ENCODE data around the gene FBP1. TPM values are rescaled to one million over a fixed set of nuclear protein-coding genes. Genes with fewer than 3 reads are reported as not detected.
"Not testable (repeated sequence)": the region's sequence is repeated elsewhere in the genome, so short reads cannot be mapped to it uniquely, and the experiment has no call there.

The FBP1 gene
- total RNA-seq, 2 experiments from 2014 or later = 2.1 to 2.7 TPM

GRCh38 chr9:94568250-94568889, 70.9 kb downstream of the FBP1 start:
- H3K27ac Mint-ChIP-seq = no peak overlapping the region
- DNase-seq (no peak), ATAC-seq (ENCODE audit: low read depth) (no peak)
- peaks cover 8% of the 10 kb centered on the region for H3K27me3 Mint-ChIP-seq
- POLR2A ChIA-PET = no interaction called here
- no peaks in the 10 kb centered on the region for H3K9me3 Mint-ChIP-seq
- no peak overlapping the region for H3K4me3 Mint-ChIP-seq
- H3K36me3 Mint-ChIP-seq = no peaks in the 10 kb centered on the region
- no peaks in the 10 kb centered on the region for H3K4me1 Mint-ChIP-seq

GRCh38 chr9:94567271-94567670, 72.0 kb downstream of the FBP1 start:
- ATAC-seq (ENCODE audit: low read depth) (no peak), DNase-seq (no peak)
- Mint-ChIP-seq H3K4me1 (no peaks in the 10 kb centered on the region), H3K9me3 (no peaks in the 10 kb centered on the region), H3K27me3 (peaks cover 6% of the 10 kb centered on the region), H3K27ac (no peak overlapping the region), H3K4me3 (no peak overlapping the region), H3K36me3 (no peaks in the 10 kb centered on the region)
- POLR2A ChIA-PET = no interaction called here

GRCh38 chr9:94566550-94566949, 72.8 kb downstream of the FBP1 start:
- Mint-ChIP-seq H3K27ac (no peak overlapping the region), H3K27me3 (peaks cover 3% of the 10 kb centered on the region), H3K9me3 (no peaks in the 10 kb centered on the region), H3K4me3 (no peak overlapping the region), H3K4me1 (no peaks in the 10 kb centered on the region), H3K36me3 (no peaks in the 10 kb centered on the region)
- ATAC-seq (ENCODE audit: low read depth) = no peak
- no peak for DNase-seq
- POLR2A ChIA-PET = no interaction called here

- POLR2A ChIA-PET; H3K36me3 Mint-ChIP-seq; H3K4me3 Mint-ChIP-seq; H3K27me3 Mint-ChIP-seq; H3K27ac Mint-ChIP-seq; H3K4me1 Mint-ChIP-seq; H3K9me3 Mint-ChIP-seq; ATAC-seq (ENCODE audit: low read depth); DNase-seq: not testable (repeated sequence)
Measured at GRCh38 chr9:94564279-94564678, 75.0 kb downstream of the FBP1 start.

- ATAC-seq (ENCODE audit: low read depth) (no peak), DNase-seq (no peak)
- Mint-ChIP-seq H3K36me3 (no peaks in the 10 kb centered on the region), H3K4me1 (no peaks in the 10 kb centered on the region), H3K27me3 (peaks cover 3% of the 10 kb centered on the region), H3K9me3 (no peaks in the 10 kb centered on the region), H3K27ac (no peak overlapping the region), H3K4me3 (no peak overlapping the region)
- POLR2A ChIA-PET = no interaction called here
Measured at GRCh38 chr9:94563548-94563947, 75.8 kb downstream of the FBP1 start.

GRCh38 chr9:94560237-94560636, 79.1 kb downstream of the FBP1 start:
- Mint-ChIP-seq H3K9me3 (no peaks in the 10 kb centered on the region), H3K27me3 (peaks cover 15% of the 10 kb centered on the region), H3K4me1 (no peaks in the 10 kb centered on the region), H3K36me3 (no peaks in the 10 kb centered on the region), H3K4me3 (no peak overlapping the region), H3K27ac (no peak overlapping the region)
- no peak for DNase-seq
- no peak for ATAC-seq (ENCODE audit: low read depth)
- POLR2A ChIA-PET = no interaction called here

- Mint-ChIP-seq H3K27me3 (peaks cover 12% of the 10 kb centered on the region), H3K4me3 (no peak overlapping the region), H3K36me3 (no peaks in the 10 kb centered on the region), H3K27ac (no peak overlapping the region), H3K4me1 (no peaks in the 10 kb centered on the region), H3K9me3 (no peaks in the 10 kb centered on the region)
- POLR2A ChIA-PET = no interaction called here
- DNase-seq = no peak
- no peak for ATAC-seq (ENCODE audit: low read depth)
Measured at GRCh38 chr9:94557376-94557775, 81.9 kb downstream of the FBP1 start.

GRCh38 chr9:94554439-94555331, 84.6 kb downstream of the FBP1 start, which contains the start of gene PCAT7:
TSS of gene PCAT7 (plus strand) at chr9:94555083.
- H3K27ac Mint-ChIP-seq = no peak within 1 kb of the TSS
- no peak within 1 kb of the TSS for H3K4me3 Mint-ChIP-seq
- no peak for DNase-seq
- H3K27me3 Mint-ChIP-seq = peaks cover 16% of the 10 kb centered on the region
- no peaks in the 10 kb centered on the region for H3K36me3 Mint-ChIP-seq
- peak; percentile 60 for ATAC-seq (ENCODE audit: low read depth)
- POLR2A ChIA-PET = no interaction called here
- no peaks in the 10 kb centered on the region for H3K9me3 Mint-ChIP-seq
- no peaks in the 10 kb centered on the region for H3K4me1 Mint-ChIP-seq

GRCh38 chr9:94554078-94554438, 85.3 kb downstream of the FBP1 start:
- Mint-ChIP-seq H3K9me3 (no peaks in the 10 kb centered on the region), H3K27ac (no peak overlapping the region), H3K4me3 (no peak overlapping the region), H3K36me3 (no peaks in the 10 kb centered on the region), H3K4me1 (no peaks in the 10 kb centered on the region), H3K27me3 (peaks cover 19% of the 10 kb centered on the region)
- POLR2A ChIA-PET = no interaction called here
- DNase-seq (no peak), ATAC-seq (ENCODE audit: low read depth) (no peak)

Other genes with a start within 250 kb of the FBP1 start
- not detected for gene PCAT7, start 84.4 kb downstream of the FBP1 start, total RNA-seq
- gene FBP2, start 45.7 kb downstream of the FBP1 start, total RNA-seq = not detected
- 1 to 10 TPM; 9.5 TPM for gene AOPEP, start 87.2 kb upstream of the FBP1 start, total RNA-seq

Data from activated naive CD8-positive, alpha-beta T cell treated with anti-CD3 and anti-CD28 coated beads, Interleukin-2, amount 10 ng/mL, durations not matched to agents 7 days and 5 days (primary cell).